Putamen (tissue), 1 donor: ENCODE measurements around the gene COLQ.
"Not testable (repeated sequence)": the region's sequence is repeated elsewhere in the genome, so short reads cannot be mapped to it uniquely, and the experiment has no call there.

Experiments used
- DNase-seq: peaks from one replicate; pipeline ENCODE4 v3.0.0-alpha.2; 2016; ENCODE audit warnings: low spot score

Gene COLQ

DNA sequence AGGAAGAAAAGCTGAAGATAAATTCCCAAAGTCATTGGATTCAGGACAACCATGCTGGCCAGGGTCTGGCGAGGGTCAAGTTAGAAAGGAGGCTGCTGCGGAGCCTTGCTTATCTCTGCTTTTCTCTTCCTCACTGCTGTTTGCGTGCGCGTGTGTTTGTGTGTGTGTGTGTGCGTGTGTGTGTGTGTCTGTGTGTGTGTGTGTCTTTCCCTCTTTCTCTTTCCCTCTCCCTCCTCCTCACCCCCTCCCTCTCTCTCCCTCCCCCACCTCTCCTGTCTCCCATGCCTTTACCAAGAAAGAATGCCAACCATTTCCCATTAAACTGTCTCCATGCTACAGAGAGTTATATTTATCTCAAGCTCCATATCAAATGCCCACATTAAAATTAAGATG is at the start of gene COLQ:
TSS of gene COLQ (minus strand) at position 134 of the 393 bp plus-strand sequence. CDS start at position 53, 81 bp downstream.
- DNase-seq = no peak

DNA sequence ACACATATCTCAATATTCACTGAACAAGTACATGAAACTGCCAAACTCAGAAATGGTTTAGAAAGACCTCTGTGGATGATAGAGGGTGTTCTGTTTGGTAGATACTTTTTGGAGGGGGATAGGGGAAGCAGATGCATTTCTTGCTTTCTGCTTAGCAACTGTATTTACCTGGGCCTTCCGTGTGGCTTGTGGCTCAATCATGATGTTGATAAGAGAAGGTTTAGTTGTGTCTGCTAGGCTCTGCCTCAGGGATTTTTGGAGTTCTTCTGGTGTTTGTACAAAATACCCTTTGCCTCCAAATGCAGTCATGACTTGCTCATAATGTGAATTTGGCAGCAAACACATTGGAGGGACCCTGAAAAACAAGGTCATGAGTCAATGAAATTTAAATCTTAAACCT is 41.7 kb upstream of the COLQ start:
- DNase-seq = no peak

DNA sequence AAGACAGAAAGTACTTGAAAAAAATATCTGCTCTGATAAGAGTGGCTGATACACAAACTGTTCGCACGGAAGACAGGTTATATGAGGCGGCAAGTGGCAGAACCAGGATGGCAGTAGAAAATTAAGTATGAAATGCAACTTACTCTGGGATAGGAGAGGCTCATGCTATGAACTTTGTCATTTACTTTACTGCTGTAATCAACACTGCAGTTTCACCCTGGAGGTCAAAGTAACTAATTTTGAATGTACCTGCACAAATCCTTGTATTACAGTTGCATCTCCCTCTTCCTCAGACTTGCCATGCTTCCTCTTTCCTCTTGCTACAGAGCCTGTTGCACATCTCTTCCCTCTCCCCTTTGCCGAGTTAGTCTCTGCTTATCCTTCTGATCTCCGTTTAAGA is 41.1 kb upstream of the COLQ start:
- DNase-seq = no peak

DNA sequence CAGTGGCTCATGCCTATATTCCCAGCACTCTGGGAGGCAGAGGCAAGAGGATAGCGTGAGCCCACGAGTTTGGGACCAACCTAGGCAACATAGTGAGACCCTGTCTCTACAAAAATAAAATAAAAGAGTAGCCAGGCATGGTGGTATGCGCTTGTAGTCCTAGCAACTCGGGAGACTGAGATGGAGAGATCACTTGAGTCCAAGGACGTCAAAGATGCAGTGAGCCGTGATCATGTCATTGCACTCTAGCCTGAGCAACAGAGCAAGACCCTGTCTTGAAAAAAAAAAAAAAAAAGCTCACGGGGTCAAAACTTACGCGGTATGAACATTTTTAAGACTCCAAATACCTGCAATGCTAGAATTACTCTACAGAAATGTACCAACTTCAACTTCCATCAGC is 37.1 kb upstream of the COLQ start:
- no peak for DNase-seq

DNA sequence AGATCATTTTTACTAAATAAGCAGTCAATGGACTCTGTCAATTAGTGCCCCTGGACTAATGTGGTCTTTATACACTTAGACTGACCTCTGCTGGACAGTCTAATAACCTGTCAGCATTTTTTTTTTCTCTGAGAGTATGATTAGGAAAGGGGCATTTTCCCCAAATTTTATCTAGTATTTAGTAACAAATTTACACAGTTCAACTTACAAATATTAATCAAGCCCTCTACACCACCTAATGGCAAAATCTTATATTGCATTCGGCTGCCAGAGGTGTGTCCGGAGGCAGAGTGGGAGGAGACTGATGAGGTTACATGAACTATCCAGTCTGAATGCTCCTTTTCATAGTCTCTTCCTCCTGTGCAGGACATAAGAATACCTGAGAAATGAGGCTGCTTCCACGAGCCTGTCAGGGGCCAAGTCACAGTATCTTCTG is 36.0 kb upstream of the COLQ start:
- peak; percentile 29 for DNase-seq

DNA sequence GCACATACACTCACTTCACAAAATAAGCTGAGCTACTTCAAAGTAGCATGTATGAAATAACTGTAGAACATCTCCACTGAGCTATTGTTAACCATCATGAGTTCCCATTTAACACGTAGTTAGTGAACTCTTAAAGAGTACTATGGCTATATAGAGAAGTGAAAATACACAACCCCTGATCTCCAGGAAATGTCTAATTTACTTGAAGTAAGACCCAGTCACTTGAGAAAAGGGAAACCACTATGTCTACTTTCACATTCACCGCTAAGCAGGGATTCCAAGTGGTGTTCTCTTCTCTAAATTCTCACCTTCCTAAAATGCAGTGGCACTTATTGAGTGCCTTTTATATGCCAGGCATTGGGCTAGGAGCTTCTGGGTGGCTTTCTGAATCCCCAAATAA is 35.0 kb upstream of the COLQ start:
- DNase-seq = peak; percentile 27

DNA sequence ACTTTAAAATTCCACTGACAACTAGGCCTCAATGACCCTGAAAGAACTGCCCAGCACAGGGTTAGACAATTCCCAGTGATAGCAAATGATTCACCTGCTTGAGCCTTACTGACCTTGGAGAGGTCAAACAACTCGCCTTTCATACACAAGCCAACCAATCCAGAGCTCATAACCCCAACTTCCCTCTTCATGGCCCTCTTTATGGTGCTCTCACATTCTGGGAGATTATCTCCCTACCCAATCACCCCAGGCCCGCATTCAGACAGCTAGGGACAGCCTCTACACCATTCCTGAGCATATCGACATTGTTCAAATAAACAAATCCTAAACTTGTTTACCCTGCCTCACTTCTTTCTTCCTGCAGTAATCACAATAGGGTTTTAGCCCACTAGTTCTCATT is 32.2 kb upstream of the COLQ start:
- DNase-seq = no peak

DNA sequence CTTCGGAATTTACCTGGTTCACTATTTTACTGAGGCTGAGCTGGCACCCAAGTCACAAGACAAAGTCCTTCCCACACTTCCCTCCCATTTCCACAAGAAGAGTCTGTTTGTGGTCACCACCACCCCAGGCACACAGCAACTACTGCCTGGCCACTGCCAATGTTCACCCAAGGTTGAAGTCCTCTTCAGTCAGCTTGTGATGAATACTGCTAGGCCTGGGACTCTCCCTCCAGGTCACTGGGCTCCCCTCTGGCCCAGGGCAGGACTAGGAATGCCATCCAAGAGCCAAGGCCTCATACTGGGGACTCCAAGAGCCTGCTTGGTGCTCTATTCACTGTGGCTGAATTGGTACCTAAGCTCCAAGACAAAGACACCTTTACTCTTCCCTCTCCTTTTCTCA is 30.4 kb upstream of the COLQ start:
- DNase-seq = no peak

DNA sequence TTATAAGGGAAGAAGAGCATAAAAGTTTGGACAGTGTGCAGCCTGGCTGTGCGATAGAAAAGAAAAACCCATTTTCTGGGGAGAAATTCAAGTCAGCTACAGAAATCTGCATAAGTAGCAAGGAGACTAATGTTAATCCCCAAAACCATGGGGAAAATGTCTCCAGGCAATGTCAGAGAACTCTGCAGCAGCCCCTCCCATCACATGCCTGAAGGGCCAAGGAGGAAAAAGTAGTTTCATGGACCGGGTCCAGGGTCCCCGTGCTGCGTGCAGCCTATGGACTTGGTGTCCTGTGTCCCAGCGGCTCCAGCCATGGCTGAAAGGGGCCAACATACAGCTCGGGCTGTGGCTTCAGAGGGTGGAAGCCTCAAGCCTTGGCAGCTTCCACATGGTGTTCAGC is 28.3 kb upstream of the COLQ start:
- DNase-seq = no peak

DNA sequence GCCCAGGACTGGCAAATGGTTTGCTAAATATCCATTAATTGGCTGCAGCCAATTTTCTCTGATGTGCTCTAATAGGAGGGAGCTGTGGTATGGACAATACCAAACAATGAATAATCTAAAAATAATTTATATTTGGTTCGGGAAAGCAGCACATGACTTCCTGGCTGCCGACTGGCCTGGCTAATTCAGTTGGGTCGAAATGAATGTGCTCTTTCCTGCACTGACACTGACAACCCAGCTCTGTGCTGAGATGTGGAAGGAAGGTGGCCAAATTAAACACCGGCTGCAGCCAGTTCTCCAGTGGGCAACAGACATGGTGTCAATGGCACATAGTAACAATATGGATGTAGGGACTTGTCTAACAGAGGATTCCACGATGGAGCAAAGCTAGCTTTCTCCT is 21.1 kb upstream of the COLQ start:
- DNase-seq = no peak

DNA sequence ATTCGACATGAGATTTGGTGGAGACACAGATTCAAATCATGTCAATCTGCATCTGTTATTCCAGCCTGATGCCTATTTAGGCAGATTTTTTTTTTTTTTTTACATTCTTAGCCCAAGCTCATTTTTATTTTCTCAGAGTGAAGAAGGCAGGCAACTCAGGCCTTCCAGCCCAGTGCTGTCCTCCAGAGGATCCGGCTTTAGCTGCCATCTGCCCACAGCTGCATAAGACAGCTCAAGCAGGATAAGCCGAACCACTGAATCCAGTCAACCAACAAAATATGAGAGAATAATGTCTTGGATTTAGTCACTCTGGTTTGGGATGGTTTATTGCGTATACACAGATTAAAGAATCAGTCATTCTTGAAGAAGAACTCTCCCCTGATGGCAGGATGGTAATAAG is 19.9 kb upstream of the COLQ start:
- no peak for DNase-seq

DNA sequence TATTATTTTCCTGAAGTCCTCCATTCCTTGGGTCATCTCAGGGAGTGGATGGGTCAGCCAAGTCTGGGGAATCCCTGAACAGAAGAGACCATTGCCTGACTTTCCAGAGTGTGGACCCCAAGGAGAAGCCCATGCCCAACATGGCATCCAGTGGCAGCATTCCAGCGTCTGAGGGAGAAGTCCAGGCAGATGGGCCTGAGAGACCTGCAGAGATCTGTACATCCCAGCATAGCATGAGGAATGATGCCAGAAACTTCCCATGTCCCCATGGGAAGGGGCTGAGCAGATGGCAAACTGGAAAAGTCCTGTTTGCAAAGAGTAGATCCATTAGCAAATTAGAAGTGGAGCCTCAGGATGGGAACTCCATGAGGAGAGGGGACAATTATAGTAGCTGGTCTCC is 17.6 kb upstream of the COLQ start:
- no peak for DNase-seq

DNA sequence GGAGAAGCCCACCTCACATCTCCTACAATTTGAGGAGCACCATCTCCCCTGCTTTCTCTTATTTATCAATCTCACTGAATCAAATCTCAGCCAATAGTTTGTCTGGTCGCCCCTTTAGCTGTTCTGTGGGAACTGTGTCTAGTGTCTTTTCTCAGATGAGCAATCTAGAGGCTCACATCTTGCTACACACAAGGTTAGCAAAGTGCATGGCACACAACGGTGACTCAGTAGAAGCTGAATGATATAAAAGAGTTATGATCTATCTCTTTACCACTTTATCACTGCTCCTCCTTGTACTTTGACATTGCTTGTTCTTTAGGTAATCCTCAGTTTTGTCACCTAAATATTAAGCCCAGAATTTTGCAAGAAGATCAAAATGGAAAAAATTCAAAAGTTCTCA is 16.8 kb upstream of the COLQ start:
- DNase-seq = no peak

DNA sequence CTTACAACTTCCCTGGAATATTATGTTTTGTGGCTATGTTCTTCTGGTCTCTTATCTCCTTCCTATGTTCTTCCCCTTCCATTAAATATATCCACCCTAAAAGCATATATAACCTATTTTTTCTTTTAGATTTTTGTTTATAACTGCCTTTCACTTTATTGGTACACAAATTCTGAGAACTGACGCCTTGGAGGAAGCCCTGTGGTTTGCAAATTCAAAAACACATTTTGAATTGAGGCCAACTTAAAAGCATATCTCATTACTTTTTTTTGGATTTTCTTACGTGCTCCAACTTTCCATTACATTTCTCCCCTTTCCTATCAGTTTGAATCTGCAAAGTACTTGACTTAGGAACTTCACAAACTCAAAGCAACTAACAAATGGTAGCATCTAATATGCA is 15.3 kb upstream of the COLQ start:
- no peak for DNase-seq

DNA sequence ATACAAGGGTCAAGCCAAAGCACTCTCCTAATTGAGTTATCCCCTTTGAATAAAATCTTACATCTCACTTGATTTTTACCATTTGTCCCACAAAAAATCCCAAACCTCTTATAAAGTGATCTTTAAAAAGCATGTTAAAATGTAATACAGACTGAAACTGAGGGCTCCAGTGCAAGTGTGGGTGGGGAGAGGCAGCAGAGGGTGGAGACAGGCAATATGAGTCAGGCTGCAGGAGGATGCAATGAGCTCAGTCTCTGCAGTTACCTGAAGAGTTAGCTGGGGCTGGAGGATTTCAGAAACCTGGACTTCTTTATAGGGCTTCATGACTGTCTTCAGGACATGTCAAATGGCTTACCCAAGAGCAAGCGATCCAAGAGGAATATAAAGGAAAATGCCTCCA is 14.2 kb upstream of the COLQ start:
- peak; percentile 34 for DNase-seq

DNA sequence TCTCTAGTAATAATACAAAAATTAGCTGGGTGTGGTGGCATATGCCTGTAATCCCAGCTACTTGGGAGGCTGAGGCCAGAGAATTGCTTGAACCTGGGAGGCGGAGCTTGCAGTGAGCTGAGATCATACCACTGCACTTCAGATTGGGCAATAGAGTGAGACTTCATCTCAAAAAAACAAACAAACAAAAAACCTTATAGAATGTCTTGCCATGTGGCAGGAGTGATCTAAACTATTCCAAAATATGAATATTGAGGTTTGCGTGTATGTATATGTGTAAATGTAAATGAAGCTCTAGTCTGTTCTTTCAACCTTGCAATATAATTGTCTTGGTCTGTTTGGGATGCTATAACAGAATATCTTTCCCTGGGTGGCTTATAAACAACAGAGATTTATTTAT is 11.1 kb upstream of the COLQ start:
- DNase-seq = not testable (repeated sequence)

DNA sequence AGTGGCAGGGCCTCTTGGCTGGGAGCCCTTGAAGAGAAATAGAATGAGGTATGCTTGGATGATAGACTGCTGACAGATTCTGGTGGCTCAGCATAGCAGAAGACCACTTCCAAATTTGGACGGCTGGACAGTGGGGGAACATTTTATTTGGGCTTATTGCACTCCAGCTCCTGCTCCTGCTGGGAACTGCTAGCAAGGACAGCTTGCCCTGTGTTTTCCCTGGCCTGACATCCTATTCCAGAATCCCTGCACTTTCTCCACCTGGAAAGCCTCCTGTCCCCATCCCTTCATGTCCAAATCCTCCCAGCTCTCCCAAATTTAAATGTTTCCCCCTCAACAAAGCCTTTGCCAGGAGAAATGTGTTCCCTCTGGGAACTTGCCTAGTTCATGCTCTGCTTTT is 9.8 kb upstream of the COLQ start:
- no peak for DNase-seq

DNA sequence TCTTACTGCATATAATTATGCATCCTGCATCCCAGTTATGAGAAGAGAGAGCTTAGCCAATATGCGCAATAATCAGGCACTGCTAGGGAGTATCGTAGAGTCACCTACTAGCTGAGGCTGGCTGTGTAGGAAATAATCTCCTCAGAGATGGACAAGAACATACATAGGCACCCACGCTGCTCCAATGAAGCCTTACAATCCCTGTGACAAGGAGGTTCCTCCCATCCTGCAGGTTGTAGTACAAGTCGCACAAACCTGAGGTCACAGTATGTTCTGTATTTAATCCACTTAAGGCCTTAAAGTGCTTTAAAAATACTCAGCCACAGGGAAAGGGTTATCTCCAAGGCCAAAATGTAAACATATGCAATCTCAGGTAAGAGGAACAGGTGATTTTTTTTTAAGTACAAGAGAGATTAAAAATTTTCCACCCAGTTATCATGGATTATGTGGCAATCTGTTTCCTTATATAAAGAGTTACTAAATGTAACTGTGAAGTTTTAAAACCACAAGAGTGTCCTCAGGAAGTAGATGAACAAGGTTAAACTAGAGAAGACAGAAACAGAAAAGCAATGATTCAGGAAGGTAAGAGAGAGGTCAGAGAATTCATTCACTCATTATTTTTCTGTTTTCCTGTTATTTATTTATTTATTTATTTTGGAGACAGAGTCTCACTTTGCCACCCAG is 7.5 kb upstream of the COLQ start:
- no peak for DNase-seq

DNA sequence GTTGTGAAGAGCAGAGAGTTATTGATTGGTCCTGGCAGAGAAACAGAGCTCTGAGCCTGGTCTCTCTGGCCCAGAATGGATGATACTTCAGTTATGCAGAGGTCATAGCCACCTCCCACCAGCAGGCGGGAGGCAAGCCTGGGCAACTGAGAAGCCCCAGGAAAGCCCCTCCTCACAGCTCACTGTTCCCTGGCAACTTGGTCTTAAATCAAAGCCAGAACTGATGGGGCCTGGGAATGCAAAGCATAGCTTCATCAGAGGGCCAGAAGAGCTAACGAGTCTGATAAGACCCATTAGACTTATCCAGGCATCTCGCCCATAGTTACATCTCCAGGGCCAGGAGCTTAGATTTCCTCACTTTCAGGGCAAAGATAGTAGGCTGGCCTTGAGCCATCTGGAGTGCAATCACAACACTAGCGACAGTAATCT is 5.5 kb upstream of the COLQ start:
- DNase-seq = no peak

DNA sequence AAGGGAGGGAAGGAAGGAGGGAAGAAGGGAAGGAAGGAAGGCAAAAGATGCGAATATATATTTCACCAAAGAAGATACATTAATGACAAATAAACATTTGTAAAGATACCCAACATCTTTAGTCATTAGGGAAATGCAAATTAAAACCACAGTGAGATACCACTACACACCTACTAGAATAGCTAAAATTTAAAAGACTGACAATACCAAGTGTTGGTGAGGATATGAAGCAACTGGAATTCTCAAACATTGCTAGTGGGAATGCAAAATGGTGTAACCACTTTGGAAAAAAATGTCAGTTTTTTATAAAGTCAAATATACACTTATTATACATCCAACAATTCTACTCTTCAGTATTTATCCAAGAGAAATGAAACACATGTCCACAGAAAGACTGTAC is 4.3 kb upstream of the COLQ start:
- no peak for DNase-seq

DNA sequence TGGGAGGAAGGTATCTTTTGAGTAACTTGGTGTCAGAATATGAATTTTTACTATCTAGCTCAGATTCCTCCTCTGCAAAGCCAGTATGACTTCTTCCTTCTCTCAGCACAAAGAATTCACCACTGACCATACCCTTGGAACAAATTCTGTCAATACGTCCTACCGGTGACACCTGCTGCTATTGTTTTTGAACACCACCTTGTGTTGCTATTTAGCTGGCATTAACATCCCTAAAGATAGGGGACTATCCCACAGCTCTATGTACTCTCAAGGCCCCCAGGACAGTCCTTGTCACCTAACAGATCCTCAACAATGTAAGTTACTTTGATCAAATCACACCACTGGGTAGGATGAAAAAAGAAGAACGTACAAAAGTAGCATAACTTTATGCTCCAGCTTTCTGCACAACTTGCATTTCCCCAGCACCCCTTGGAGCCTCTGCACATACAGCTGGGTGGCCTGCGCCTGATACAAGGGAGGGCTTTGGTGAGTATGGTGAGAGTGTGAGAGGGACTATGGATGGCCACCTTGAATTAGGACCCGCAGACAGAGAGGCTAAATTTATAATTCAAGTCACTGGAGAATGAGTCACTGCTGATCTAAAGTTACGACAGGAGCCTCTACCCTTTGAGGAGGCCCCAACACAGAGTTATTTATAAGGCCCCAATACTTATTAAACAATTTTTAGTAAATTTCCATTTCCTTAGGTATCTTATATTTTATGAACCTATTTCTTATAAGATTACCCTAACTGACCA is 2.3 kb upstream of the COLQ start:
- DNase-seq = no peak

DNA sequence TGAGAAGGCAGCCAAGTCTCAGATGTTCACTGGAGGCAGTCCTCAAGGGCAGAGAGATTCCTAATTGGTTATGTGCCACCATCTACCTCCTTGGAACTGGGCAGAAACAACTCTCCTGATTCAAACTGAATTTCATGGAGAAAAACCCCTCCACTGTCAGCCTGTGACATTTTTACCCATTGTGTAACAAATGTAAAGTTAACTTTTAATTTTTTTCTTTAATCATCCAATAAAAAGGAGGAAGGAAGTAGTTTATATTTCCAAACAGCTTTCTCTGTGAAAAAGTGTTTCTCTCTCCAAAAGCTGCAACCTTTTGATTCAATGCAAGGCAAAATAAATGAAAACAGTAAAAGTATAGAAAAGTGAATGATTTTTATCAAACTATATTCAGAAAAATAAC is 510 bp upstream of the COLQ start:
- DNase-seq = no peak

DNA sequence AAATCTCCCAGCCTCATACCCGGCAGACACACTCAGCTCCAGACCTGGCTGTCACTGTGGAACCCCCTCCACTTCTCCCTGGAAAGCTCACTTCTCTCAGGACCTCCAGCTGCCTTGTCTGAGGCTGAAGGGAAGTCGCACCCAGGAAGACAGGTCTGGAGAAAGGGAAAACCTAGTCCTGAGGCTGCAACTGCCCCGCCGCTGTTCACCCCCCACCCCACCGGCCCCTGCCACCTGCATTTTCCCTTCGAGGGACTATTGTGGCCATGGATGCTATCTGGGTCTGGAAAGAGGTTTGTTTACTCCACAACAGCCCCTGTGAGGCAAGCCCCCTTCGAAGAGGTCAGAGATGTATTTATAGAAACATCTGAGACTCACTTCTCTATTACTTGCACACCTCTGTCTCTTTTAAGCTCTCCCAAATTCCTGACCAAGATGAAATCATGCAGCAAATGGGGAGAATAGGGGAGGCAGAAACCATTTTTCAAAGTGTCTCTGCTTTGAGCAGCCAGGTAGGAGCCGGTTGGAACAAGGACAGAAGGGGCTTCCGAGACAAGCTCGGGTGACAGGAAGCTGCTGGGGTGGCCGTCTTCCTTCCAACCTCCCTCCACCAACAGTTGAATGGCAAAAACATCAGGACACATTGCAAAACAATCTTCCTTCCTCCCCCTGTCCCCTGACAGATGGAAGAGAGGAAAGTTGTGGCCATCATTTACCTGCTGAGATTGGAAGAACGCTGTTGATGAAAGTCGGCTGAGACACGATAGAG is 518 bp downstream of the COLQ start:
- DNase-seq = no peak
